ENCODE measurements around the gene DGCR8. TPM values are rescaled to one million over a fixed set of nuclear protein-coding genes. Genes with fewer than 3 reads are reported as not detected.
A peak's percentile ranks its signal among the peaks of the same experiment; 100 is the strongest.

DGCR8 gene
- polyA plus RNA-seq, 2 of the 4 experiments (the other 2 are of a cell fraction): 18.1 to 21.3 TPM

- TF ChIP-seq RARB (CRISPR knock-in tag; IDR thresholded peaks at IDR 0.05): no peak
- TF ChIP-seq EHF (CRISPR knock-in tag; IDR thresholded peaks at IDR 0.05): no peak
- TF ChIP-seq CHD4 (IDR thresholded peaks at IDR 0.05; ENCODE audit: borderline replicate concordance): no peak
- TF ChIP-seq HOXA7 (CRISPR knock-in tag; IDR thresholded peaks at IDR 0.05): no peak
- TF ChIP-seq NFE2L2 (conservative IDR thresholded peaks at IDR 0.05; ENCODE audit: low read length): no peak
- no peak for TF ChIP-seq BHLHE40 (IDR thresholded peaks at IDR 0.05; ENCODE audit: low read depth, low read length)
- TF ChIP-seq ATOH8 (CRISPR knock-in tag; IDR thresholded peaks at IDR 0.05; ENCODE audit: low read depth): 0 out of 2 replicates have a peak, but pooled peaks have one; percentile 25
- TF ChIP-seq RAD21 (conservative IDR thresholded peaks at IDR 0.05 in 1 of 2, IDR thresholded peaks at IDR 0.05 in 1 of 2): no peak
- TF ChIP-seq RNF2 (IDR thresholded peaks at IDR 0.05; ENCODE audit: borderline replicate concordance, low read depth): no peak
- TF ChIP-seq EHMT2 (IDR thresholded peaks at IDR 0.05; ENCODE audit: low read depth): no peak
- TF ChIP-seq ESRRA (IDR thresholded peaks at IDR 0.05; ENCODE audit: borderline replicate concordance, low read length): no peak
- TF ChIP-seq ZFP36 (IDR thresholded peaks at IDR 0.05; ENCODE audit: borderline replicate concordance, partially characterized antibody): no peak
- no peak for TF ChIP-seq FOSB (CRISPR knock-in tag; IDR thresholded peaks at IDR 0.05)
- TF ChIP-seq HEYL (CRISPR knock-in tag; IDR thresholded peaks at IDR 0.05): no peak
- TF ChIP-seq FOXS1 (CRISPR knock-in tag; IDR thresholded peaks at IDR 0.05): no peak
- no peak for TF ChIP-seq EP300 (IDR thresholded peaks at IDR 0.05)
- no peak for TF ChIP-seq NR3C1 (IDR thresholded peaks at IDR 0.05)
- TF ChIP-seq PBX3 (IDR thresholded peaks at IDR 0.05): 0 out of 2 replicates have a peak, but pooled peaks have one; percentile 36
- TF ChIP-seq CBX2 (IDR thresholded peaks at IDR 0.05; ENCODE audit: borderline replicate concordance, low read depth): no peak
- no peak for TF ChIP-seq CEBPB (IDR thresholded peaks at IDR 0.05)
- peak; percentile 65; the same call in 1 of the 2 replicates for TF ChIP-seq PHF8 (IDR thresholded peaks at IDR 0.05; ENCODE audit: borderline replicate concordance, low read depth)
- peak; percentile 47; the same call in 1 of the 2 replicates for TF ChIP-seq ZNF302 (CRISPR knock-in tag; IDR thresholded peaks at IDR 0.05)
- no peak for TF ChIP-seq USF2 (IDR thresholded peaks at IDR 0.05)
- no peak for TF ChIP-seq JUNB (IDR thresholded peaks at IDR 0.05)
- peak; percentile 92 for TF ChIP-seq POLR2A (IDR thresholded peaks at IDR 0.05; ENCODE audit: low read length)
- no peak for TF ChIP-seq ZSCAN20 (CRISPR knock-in tag; IDR thresholded peaks at IDR 0.05)
- 0 out of 2 replicates have a peak, but pooled peaks have one; percentile 4 for TF ChIP-seq NPAS2 (CRISPR knock-in tag; IDR thresholded peaks at IDR 0.05; ENCODE audit: borderline replicate concordance)
- no peak for TF ChIP-seq ZC3H11A (IDR thresholded peaks at IDR 0.05)
Measured at GRCh38 chr22:20079745-20080444, at the start of gene DGCR8 (continued).

Measured in A549 (cell line).